Testis (tissue), 2 donors: Measurements from ENCODE around the gene TOP1.

Experiments used
- POLR2A ChIP-seq: fragments of 450-650 bp; IDR thresholded peaks from one replicate; pipeline ENCODE4 v1.6.1; 2017; ENCODE audit warnings: antibody characterized with exemption, mild to moderate bottlenecking, moderate library complexity
- TF ChIP-seq, protein P1 (sequence below), 3 experiments: fragments of 450-650 bp in 2 of 3; fragments of 200-600 bp in 1 of 3; sonication (generic) in 1 of 3; IDR thresholded peaks; one replicate each; pipeline ENCODE4 v1.5.1; 2016 to 2019; ENCODE audit warnings: antibody characterized with exemption in 3 of 3, mild to moderate bottlenecking in 2 of 3, moderate library complexity in 1 of 3

DNA sequence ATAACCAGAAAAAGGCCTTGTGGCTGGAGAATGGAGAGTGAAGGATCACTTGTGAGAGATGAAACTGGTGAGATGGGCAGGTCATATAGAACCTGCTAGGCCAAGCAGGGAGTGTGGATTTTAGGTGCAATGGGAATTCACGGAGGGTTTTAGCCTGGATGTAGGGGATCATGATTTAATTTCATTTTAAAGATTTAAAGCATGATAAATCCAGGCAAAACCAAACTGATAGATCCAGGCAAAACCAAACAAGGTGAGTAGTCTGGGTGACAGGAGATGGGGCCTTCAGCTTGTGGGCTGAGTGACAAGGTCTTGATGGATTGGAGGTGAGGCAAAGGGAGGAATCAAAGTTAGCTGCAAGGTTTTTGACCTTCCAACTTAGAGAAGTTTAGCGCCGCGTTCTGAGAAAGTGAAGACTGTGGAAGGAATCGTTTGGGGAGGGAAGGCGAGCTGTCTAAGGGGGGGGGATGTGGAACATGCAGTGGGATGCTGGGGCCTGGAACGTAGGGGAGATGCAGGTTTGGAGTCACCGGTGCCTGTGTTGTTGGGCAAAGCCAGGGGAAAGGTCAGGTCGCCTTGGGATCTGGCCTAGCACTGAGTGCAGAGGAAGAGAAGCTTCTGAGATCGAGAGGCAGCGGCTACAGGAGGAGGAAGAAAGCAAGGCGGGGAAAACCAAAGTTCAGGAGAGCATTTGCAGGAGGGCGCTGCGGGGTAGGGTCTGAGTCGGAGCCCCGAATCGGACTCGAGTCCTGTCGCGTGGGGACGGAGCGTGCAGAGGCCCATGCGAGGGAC lies 107.5 kb downstream of the TOP1 start:
- TF ChIP-seq, protein P1, sequence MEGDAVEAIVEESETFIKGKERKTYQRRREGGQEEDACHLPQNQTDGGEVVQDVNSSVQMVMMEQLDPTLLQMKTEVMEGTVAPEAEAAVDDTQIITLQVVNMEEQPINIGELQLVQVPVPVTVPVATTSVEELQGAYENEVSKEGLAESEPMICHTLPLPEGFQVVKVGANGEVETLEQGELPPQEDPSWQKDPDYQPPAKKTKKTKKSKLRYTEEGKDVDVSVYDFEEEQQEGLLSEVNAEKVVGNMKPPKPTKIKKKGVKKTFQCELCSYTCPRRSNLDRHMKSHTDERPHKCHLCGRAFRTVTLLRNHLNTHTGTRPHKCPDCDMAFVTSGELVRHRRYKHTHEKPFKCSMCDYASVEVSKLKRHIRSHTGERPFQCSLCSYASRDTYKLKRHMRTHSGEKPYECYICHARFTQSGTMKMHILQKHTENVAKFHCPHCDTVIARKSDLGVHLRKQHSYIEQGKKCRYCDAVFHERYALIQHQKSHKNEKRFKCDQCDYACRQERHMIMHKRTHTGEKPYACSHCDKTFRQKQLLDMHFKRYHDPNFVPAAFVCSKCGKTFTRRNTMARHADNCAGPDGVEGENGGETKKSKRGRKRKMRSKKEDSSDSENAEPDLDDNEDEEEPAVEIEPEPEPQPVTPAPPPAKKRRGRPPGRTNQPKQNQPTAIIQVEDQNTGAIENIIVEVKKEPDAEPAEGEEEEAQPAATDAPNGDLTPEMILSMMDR (IDR thresholded peaks at IDR 0.05): no peak
- TF ChIP-seq POLR2A: no peak
